Kidney epithelial cell (primary cell): ENCODE results near the gene ADAP1. TPM values are rescaled to one million over a fixed set of nuclear protein-coding genes. Genes with fewer than 3 reads are reported as not detected.

Experiments
- DNase-seq: peaks from one replicate; pipeline ENCODE4 v3.0.0-alpha.2; 2010; ENCODE audit warnings: low read depth
- H3K27me3 ChIP-seq: 2 replicates; pipeline ENCODE4 v1.6.0; 2011; ENCODE audit warnings: low read length; ENCODE audit not compliant: control insufficient read depth, insufficient read depth
- H3K36me3 ChIP-seq: 2 replicates; pipeline ENCODE4 v1.5.1; 2011; ENCODE audit warnings: low read length; ENCODE audit not compliant: control insufficient read depth, insufficient read depth
- H3K4me3 ChIP-seq: 2 replicates; pipeline ENCODE4 v1.5.1; 2011; ENCODE audit warnings: low read depth, mild to moderate bottlenecking, control low read depth, low read length
- total RNA-seq: library from RNA; depleted of rRNA; stranded (reverse); fragments of >200 nt; gene quantifications from 2 replicates; pipeline ENCODE4 v1.2.3, GENCODE V29; 2015
- TF ChIP-seq, protein P1 (sequence below): IDR thresholded peaks from 2 replicates; pipeline ENCODE4 v1.5.1; 2011; ENCODE audit warnings: mild to moderate bottlenecking, moderate library complexity, low read length, control low read depth, inconsistent platforms; ENCODE audit not compliant: insufficient read depth, poor library complexity, severe bottlenecking

ADAP1 gene
- total RNA-seq, 1 donor from 2014 or later = 14.3 TPM

DNA sequence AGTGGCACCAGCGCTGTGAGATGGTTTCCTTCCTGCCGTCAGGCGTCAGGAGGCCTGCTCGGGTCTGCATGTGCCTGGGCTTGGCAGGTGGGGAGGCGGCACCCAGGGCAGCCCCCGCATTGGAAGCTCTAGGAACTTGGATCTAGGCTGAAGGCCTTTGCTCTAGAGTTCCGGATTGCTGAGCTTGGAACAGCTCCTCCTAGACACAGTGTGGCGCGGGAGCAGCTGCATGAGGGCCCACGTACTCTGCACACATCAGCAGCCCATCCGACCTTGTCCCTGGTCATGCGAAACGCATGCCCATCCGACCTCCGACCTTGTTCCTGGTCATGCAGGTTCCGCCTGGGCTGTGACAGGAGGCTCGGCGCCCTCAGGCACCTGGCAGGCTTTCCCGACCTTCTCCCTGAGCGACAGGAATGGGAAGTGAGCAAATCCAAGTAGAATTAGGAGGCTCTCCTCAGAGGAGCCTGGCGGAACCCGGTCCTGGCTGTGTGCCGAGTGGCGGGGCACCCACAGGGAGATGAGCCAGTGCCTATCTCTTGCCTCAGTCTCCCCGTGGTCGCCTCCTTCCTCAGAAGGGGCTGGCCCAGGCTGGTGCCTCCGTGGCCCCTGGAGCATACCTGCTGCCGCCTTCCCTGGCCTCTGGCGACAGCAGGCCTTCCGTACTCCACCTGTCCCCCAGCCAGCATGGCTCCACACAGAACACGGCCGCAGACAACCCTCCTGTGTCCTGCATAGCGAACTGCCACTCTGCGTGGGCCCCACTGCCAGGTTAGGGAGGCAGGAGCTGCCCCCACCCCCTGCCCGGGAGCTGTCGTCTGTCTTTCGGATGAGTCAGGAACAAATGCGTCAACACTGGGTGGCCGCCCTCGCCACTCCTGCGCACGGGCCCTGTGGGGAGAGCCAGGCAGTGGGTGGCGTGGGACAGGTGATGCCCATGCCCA, 66.1 kb downstream of the ADAP1 start:
- no peak for DNase-seq
- H3K36me3 ChIP-seq = peaks cover 4% of the 10 kb centered on the region
- TF ChIP-seq, protein P1, sequence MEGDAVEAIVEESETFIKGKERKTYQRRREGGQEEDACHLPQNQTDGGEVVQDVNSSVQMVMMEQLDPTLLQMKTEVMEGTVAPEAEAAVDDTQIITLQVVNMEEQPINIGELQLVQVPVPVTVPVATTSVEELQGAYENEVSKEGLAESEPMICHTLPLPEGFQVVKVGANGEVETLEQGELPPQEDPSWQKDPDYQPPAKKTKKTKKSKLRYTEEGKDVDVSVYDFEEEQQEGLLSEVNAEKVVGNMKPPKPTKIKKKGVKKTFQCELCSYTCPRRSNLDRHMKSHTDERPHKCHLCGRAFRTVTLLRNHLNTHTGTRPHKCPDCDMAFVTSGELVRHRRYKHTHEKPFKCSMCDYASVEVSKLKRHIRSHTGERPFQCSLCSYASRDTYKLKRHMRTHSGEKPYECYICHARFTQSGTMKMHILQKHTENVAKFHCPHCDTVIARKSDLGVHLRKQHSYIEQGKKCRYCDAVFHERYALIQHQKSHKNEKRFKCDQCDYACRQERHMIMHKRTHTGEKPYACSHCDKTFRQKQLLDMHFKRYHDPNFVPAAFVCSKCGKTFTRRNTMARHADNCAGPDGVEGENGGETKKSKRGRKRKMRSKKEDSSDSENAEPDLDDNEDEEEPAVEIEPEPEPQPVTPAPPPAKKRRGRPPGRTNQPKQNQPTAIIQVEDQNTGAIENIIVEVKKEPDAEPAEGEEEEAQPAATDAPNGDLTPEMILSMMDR = no peak
- H3K27me3 ChIP-seq = no peaks in the 10 kb centered on the region
- no peak overlapping the region for H3K4me3 ChIP-seq

DNA sequence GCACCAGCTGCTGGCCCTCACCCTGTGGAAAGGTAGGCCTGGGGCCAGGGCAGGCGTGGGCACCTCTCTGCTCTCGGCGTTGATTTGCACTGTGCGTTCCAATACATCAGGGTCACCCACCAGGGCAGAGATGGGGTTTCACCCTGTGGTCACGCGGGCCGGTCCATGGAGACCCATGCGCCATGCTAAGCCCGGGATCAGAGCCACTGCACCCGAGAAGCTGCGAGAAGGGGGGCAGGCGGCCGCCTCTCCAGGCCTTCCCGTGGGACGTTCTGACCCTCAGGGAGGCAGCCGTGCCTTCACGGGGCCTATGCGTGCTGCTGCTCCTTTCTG, 67.0 kb downstream of the ADAP1 start:
- TF ChIP-seq, protein P1 = no peak

DNA sequence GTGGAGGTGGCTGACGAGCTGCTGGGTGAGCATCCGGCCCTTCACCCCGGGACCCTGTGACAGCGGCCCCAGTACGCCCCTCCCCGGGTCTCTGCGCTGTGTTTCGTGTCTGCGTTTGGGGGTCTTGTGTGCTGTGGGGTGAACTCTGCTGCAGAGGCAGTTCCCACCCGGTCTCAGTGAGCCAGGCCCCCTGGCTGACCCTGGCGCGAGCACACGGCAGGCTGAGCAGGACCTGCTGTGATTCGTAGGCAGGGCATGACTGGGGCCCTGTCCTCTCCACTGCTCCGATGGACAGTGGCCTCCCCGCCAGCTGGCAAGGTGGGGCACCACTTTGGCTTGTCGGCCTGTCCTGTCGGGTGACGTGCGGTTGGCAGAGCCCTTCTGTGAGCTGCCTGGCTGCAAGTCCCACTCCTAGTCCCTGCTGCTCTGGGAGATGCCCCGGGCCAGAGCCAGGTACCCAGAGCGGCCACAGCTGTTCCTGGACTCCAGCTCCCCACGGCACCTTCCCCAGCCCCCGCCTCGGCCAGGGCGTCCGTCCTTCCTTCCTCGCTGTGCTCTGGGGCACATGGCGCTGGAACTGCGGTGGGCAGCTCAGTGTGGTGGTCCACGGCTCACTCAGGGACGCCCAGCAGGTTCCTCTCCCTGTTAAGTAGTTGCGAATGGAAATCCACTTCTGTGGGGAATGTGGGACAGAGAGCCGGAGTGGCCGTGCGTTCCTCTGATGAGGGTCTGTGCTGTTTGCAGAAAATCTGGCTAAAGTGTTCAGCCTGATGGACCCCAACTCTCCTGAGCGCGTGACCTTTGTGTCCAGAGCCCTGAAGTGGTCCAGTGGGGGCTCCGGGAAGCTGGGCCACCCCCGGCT, 67.6 kb downstream of the ADAP1 start:
- DNase-seq = no peak
- Histone ChIP-seq H3K4me3 (no peak overlapping the region), H3K36me3 (peaks cover 2% of the 10 kb centered on the region), H3K27me3 (no peaks in the 10 kb centered on the region)
- TF ChIP-seq, protein P1 = no peak

More for the DNA sequence above, 67.0 kb downstream of the ADAP1 start:
- Histone ChIP-seq H3K36me3 (peaks cover 4% of the 10 kb centered on the region), H3K4me3 (no peak overlapping the region), H3K27me3 (no peaks in the 10 kb centered on the region)
- DNase-seq = no peak

DNA sequence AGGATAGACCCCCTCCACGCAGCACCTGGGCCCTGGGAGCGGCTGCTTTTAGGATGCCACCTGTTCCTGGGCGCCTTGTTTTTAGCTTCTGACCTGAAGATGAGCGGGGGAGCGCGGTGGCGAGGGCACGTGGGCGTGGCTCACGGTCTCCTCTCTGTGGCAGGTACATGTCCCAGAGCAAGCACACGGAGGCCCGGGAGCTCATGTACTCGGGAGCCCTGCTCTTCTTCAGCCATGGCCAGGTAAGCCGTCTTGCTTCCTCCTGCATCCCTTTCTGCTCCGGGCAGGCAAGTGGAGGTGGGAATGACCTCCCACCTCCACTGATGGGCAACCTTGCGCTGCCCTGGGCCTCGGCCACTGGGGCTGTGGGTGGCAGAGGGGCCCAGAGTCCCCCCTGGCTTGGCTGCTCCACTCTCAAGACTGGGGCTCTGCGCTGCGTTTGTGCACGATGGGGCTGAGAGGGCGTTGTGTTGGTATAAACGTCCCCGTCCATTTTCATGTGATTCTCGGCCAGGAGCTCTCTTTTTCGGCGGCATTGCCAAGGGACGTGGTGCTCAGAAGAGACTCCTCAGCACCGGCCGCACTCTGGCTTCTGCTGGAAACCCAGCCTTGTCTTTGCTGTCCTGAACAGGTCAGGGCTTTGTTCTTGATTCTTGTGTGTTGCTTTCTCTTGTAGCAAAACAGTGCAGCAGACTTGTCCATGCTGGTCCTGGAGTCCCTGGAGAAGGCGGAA, 68.4 kb downstream of the ADAP1 start:
- Histone ChIP-seq H3K27me3 (no peaks in the 10 kb centered on the region), H3K36me3 (peaks cover 2% of the 10 kb centered on the region), H3K4me3 (no peak overlapping the region)
- TF ChIP-seq, protein P1 = no peak
- no peak for DNase-seq

DNA sequence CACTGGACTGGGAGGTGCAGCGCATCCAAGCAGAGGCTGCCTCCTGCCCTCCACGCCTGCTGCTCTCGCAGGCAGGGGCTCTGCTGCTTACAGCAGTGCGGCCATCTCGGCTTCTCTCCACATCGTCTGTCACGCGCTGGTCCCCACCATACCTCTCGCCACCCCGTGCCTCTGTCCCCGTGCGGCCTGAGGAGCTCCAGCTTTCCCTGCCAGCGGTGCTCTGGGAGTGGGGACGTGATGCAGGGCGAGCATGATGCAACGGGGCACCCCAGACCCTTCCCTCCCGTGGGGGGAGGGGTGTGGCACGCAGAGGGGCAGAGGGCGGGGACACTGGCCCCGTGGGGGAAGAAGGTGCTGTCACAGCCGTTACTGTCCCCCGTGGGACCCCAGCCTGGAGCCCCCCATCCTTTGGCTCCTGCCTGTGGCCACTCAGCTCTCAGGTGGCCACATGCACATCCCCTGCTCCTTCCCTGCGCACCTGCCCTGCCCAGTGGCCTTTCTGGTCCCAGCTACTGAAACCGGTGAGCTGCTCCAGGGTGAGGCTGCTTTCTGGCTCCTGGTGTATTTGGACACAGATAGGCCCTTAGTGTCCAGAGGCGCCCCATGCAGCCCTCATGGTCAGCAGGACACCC, 69.1 kb downstream of the ADAP1 start:
- Histone ChIP-seq H3K36me3 (peaks cover 2% of the 10 kb centered on the region), H3K27me3 (no peaks in the 10 kb centered on the region), H3K4me3 (no peak overlapping the region)
- DNase-seq = no peak
- TF ChIP-seq, protein P1 = no peak
